H9 (cell line): ENCODE results near the gene MAN1B1. TPM values are rescaled to one million over a fixed set of nuclear protein-coding genes. Genes with fewer than 3 reads are reported as not detected.

ENCODE experiments used
- DNase-seq: peaks from one replicate; pipeline ENCODE4 v3.0.0-alpha.2; 2017
- H2AFZ ChIP-seq: one replicate; pipeline ENCODE4 v1.6.1; 2013; ENCODE audit warnings: mild to moderate bottlenecking, low read length, control low read depth, moderate library complexity
- H2AK5ac ChIP-seq: 2 replicates; pipeline ENCODE4 v1.6.1; 2013; ENCODE audit warnings: low read length, control low read depth, mixed read lengths; ENCODE audit not compliant: insufficient read length
- H2BK120ac ChIP-seq: one replicate; pipeline ENCODE4 v1.6.1; 2013; ENCODE audit warnings: low read depth, mild to moderate bottlenecking, low read length, control low read depth, inconsistent platforms; ENCODE audit not compliant: poor library complexity, severe bottlenecking
- H2BK12ac ChIP-seq: 2 replicates; pipeline ENCODE4 v1.6.1; 2013; ENCODE audit warnings: low read length, control low read depth, mixed read lengths, low read depth; ENCODE audit not compliant: insufficient read length
- H2BK15ac ChIP-seq: 2 replicates; pipeline ENCODE4 v1.6.1; 2013; ENCODE audit warnings: low read depth, low read length, control low read depth
- H2BK20ac ChIP-seq: one replicate; pipeline ENCODE4 v1.6.1; 2013; ENCODE audit warnings: low read depth, mild to moderate bottlenecking, low read length, control low read depth, inconsistent platforms; ENCODE audit not compliant: poor library complexity, severe bottlenecking
- H2BK5ac ChIP-seq: 2 replicates; pipeline ENCODE4 v1.6.1; 2013; ENCODE audit warnings: low read length, control low read depth, mixed read lengths; ENCODE audit not compliant: insufficient read length
- H3K14ac ChIP-seq: 2 replicates; pipeline ENCODE4 v1.6.1; 2013; ENCODE audit warnings: low read length, control low read depth; ENCODE audit not compliant: insufficient read depth
- H3K18ac ChIP-seq: 2 replicates; pipeline ENCODE4 v1.6.1; 2013; ENCODE audit warnings: low read depth, mild to moderate bottlenecking, mixed read lengths, low read length, control low read depth; ENCODE audit not compliant: insufficient read length
- H3K23ac ChIP-seq: 2 replicates; pipeline ENCODE4 v1.6.1; 2013; ENCODE audit warnings: low read length, control low read depth, mixed read lengths, low read depth; ENCODE audit not compliant: insufficient read length
- H3K23me2 ChIP-seq: 2 replicates; pipeline ENCODE4 v1.6.1; 2013; ENCODE audit warnings: low read depth, mild to moderate bottlenecking, mixed read lengths, low read length, control low read depth; ENCODE audit not compliant: insufficient read length, poor library complexity, severe bottlenecking
- H3K27ac ChIP-seq: 2 replicates; pipeline ENCODE4 v1.5.1; 2013; ENCODE audit warnings: low read length, control low read depth, mixed read lengths, low read depth; ENCODE audit not compliant: insufficient read length
- H3K27me3 ChIP-seq: 2 replicates; pipeline ENCODE4 v1.6.1; 2013; ENCODE audit warnings: low read length, control low read depth, inconsistent platforms; ENCODE audit not compliant: insufficient read depth
- H3K4ac ChIP-seq: 2 replicates; pipeline ENCODE4 v1.6.1; 2013; ENCODE audit warnings: low read depth, mild to moderate bottlenecking, control low read depth, inconsistent platforms, low read length, moderate library complexity
- H3K4me1 ChIP-seq: 2 replicates; pipeline ENCODE4 v1.6.1; 2013; ENCODE audit warnings: low read length, control low read depth, inconsistent platforms; ENCODE audit not compliant: insufficient read depth
- H3K4me2 ChIP-seq: 2 replicates; pipeline ENCODE4 v1.6.1; 2013; ENCODE audit warnings: low read length, control low read depth, mixed read lengths; ENCODE audit not compliant: insufficient read length, insufficient read depth
- H3K56ac ChIP-seq: 2 replicates; pipeline ENCODE4 v1.6.1; 2013; ENCODE audit warnings: low read depth, mild to moderate bottlenecking, mixed read lengths, low read length, control low read depth; ENCODE audit not compliant: insufficient read length
- H3K79me1 ChIP-seq: 2 replicates; pipeline ENCODE4 v1.6.1; 2013; ENCODE audit warnings: low read depth, mild to moderate bottlenecking, moderate library complexity, low read length, control low read depth, inconsistent platforms; ENCODE audit not compliant: insufficient read depth, poor library complexity, severe bottlenecking
- H3K79me2 ChIP-seq: 2 replicates; pipeline ENCODE4 v1.6.1; 2013; ENCODE audit warnings: low read length, control low read depth, inconsistent platforms; ENCODE audit not compliant: insufficient read depth
- H3K9ac ChIP-seq: 2 replicates; pipeline ENCODE4 v1.6.1; 2013; ENCODE audit warnings: low read length, control low read depth, mixed read lengths; ENCODE audit not compliant: insufficient read length; ENCODE audit errors: extremely low read depth
- H3K9me3 ChIP-seq: one replicate; pipeline ENCODE4 v1.6.1; 2013; ENCODE audit warnings: low read depth, low read length, inconsistent platforms; ENCODE audit not compliant: control insufficient read depth
- H3T11ph ChIP-seq: one replicate; pipeline ENCODE4 v1.6.1; 2013; ENCODE audit warnings: mild to moderate bottlenecking, low read length, control low read depth, inconsistent platforms
- H4K20me1 ChIP-seq: one replicate; pipeline ENCODE4 v1.6.1; 2013; ENCODE audit not compliant: control insufficient read depth, insufficient read length, insufficient read depth
- H4K5ac ChIP-seq: 2 replicates; pipeline ENCODE4 v1.6.1; 2013; ENCODE audit warnings: low read depth, mild to moderate bottlenecking, mixed read lengths, low read length, control low read depth; ENCODE audit not compliant: insufficient read length
- H4K8ac ChIP-seq: replicated peaks from 2 replicates; pipeline ENCODE4 v1.6.1; 2013; ENCODE audit warnings: low read length, control low read depth, mixed read lengths, low read depth; ENCODE audit not compliant: insufficient read length
- H4K91ac ChIP-seq: 2 replicates; pipeline ENCODE4 v1.6.1; 2013; ENCODE audit warnings: low read depth, mild to moderate bottlenecking, moderate library complexity, mixed read lengths, low read length, control low read depth; ENCODE audit not compliant: insufficient read length
- H3K27ac Mint-ChIP-seq, 3 experiments: 2 replicates in 2 of 3; 3 replicates in 1 of 3; pipeline ENCODE4 v1.8.0; 2020 to 2021; ENCODE audit warnings: mixed read lengths in 3 of 3, mild to moderate bottlenecking in 1 of 3, moderate library complexity in 1 of 3
- H3K27me3 Mint-ChIP-seq: 2 replicates; pipeline ENCODE4 v1.8.0; 2021; ENCODE audit warnings: low read depth, mild to moderate bottlenecking, moderate library complexity, mixed read lengths
- H3K36me3 Mint-ChIP-seq, 3 experiments: 2 replicates in 2 of 3; 3 replicates in 1 of 3; pipeline ENCODE4 v1.8.0; 2020 to 2021; ENCODE audit warnings: low read depth in 3 of 3, mixed read lengths in 3 of 3; ENCODE audit not compliant: insufficient read depth in 1 of 3
- H3K4me1 Mint-ChIP-seq, 2 experiments: 2 replicates each; pipeline ENCODE4 v1.8.0; 2020; ENCODE audit warnings: mixed read lengths in 2 of 2
- H3K4me3 Mint-ChIP-seq, 2 experiments: 2 replicates in 1 of 2; 3 replicates in 1 of 2; pipeline ENCODE4 v1.8.0; 2020 to 2021; ENCODE audit warnings: mild to moderate bottlenecking in 2 of 2, mixed read lengths in 2 of 2, moderate library complexity in 1 of 2
- H3K9me3 Mint-ChIP-seq, 2 experiments: 2 replicates in 1 of 2; 3 replicates in 1 of 2; pipeline ENCODE4 v1.8.0; 2020; ENCODE audit warnings: mild to moderate bottlenecking in 2 of 2, mixed read lengths in 2 of 2, moderate library complexity in 1 of 2
- WGBS: extraction: QIAGEN DNeasy Blood & Tissue Kit; methylation state at CpG from one replicate; pipeline ENCODE4 v1.1.7; 2013; ENCODE audit warnings: missing lambda C conversion rate, low lambda C conversion rate, mixed read lengths; ENCODE audit not compliant: insufficient read length; ENCODE audit errors: extremely low coverage; 5-methylcytosine and 5-hydroxymethylcytosine counted together
- total RNA-seq: library from RNA; stranded (reverse); gene quantifications from 2 replicates; pipeline ENCODE4 v1.2.1, GENCODE V29; 2021
- TF ChIP-seq, protein P1 (sequence below): fragments of 200-600 bp; sonication (generic); conservative IDR thresholded peaks from 3 replicates; pipeline ENCODE4 v1.8.0; 2021; ENCODE audit warnings: antibody characterized with exemption, mild to moderate bottlenecking

MAN1B1 gene
- total RNA-seq, 1 experiment from 2014 or later = 34.9 TPM

DNA sequence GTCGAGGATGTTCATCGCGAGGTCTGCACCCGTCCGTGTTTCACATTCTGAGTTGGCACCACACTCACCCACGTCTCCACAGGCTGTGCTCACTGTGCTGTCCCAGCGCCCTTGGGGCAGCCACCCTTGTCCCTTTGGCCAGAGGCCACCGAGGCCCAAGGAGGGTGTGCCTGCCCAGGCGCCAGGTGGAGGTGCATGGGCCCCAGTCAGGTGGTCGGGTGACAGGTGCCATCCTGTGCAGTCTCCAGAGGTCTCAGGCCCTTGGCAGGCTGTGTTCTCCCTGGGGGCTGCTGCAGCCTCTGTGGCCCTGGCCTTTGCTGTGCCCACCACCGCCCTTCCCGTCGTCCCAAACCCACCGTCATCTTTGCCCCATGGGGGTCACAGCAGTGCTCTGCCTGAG, 12.4 kb downstream of the MAN1B1 start:
- no peaks in the 10 kb centered on the region; the same call in 1 of the 2 replicates for H3K27me3 Mint-ChIP-seq

More for the DNA sequence above, 12.4 kb downstream of the MAN1B1 start:
- H2BK20ac ChIP-seq = no peak overlapping the region
- H3K14ac ChIP-seq = no peak overlapping the region
- H3K56ac ChIP-seq = no peak overlapping the region
- no peaks in the 10 kb centered on the region for H3K27me3 ChIP-seq
- DNase-seq = no peak
- no peak overlapping the region for H4K8ac ChIP-seq
- H3K23me2 ChIP-seq = no peaks in the 10 kb centered on the region
- Mint-ChIP-seq H3K27ac (no peak overlapping the region; a peak in 1 of 7 replicates), H3K4me1 (no peaks in the 10 kb centered on the region), H3K9me3 (peaks cover 3 to 7% of the 10 kb centered on the region in 2 experiments; a peak in 4 of 5 replicates), H3K36me3 (peaks cover 11 to 31% (median 23%) of the 10 kb centered on the region in 3 experiments), H3K4me3 (no peak overlapping the region)
- no peaks in the 10 kb centered on the region for H3K79me2 ChIP-seq
- no peak overlapping the region for H3K4me2 ChIP-seq
- H3K79me1 ChIP-seq = no peaks in the 10 kb centered on the region
- H3K23ac ChIP-seq = no peak overlapping the region
- H3K4ac ChIP-seq = no peak overlapping the region
- no peak overlapping the region for H3K18ac ChIP-seq
- peaks cover 16% of the 10 kb centered on the region for H3K9me3 ChIP-seq
- no peak overlapping the region for H4K5ac ChIP-seq
- no peak overlapping the region for H2BK5ac ChIP-seq
- H3K9ac ChIP-seq = no peak overlapping the region
- no peak overlapping the region for H4K91ac ChIP-seq
- H2BK120ac ChIP-seq = no peak overlapping the region
- no peaks in the 10 kb centered on the region for H4K20me1 ChIP-seq
- H3K4me1 ChIP-seq = no peaks in the 10 kb centered on the region
- no peak overlapping the region for H2AFZ ChIP-seq
- H3T11ph ChIP-seq = no peak overlapping the region
- H2BK15ac ChIP-seq = no peak overlapping the region
- H2BK12ac ChIP-seq = no peak overlapping the region
- no CpG with 5 or more reads among the region's 14 CpGs for WGBS
- H2AK5ac ChIP-seq = no peak overlapping the region
- no peak overlapping the region for H3K27ac ChIP-seq
- TF ChIP-seq, protein P1, sequence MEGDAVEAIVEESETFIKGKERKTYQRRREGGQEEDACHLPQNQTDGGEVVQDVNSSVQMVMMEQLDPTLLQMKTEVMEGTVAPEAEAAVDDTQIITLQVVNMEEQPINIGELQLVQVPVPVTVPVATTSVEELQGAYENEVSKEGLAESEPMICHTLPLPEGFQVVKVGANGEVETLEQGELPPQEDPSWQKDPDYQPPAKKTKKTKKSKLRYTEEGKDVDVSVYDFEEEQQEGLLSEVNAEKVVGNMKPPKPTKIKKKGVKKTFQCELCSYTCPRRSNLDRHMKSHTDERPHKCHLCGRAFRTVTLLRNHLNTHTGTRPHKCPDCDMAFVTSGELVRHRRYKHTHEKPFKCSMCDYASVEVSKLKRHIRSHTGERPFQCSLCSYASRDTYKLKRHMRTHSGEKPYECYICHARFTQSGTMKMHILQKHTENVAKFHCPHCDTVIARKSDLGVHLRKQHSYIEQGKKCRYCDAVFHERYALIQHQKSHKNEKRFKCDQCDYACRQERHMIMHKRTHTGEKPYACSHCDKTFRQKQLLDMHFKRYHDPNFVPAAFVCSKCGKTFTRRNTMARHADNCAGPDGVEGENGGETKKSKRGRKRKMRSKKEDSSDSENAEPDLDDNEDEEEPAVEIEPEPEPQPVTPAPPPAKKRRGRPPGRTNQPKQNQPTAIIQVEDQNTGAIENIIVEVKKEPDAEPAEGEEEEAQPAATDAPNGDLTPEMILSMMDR = no peak
